Activated CD8-positive, alpha-beta T cell treated with anti-CD3 and anti-CD28 coated beads for 36 hours (primary cell): Measurements from ENCODE around the gene FAM24B. TPM values are rescaled to one million over a fixed set of nuclear protein-coding genes. Genes with fewer than 3 reads are reported as not detected.

ENCODE experiments used
- ATAC-seq: fragments of 200-7000 bp; cut with Tn5 transposase; one replicate; pipeline ENCODE4 v1.10.0; 2021; ENCODE audit warnings: mild to moderate bottlenecking, moderate library complexity
- CTCF ChIA-PET: fragments of 350-600 bp; sonication (Branson Sonifier 250); formaldehyde crosslinking; loops from one replicate; lab custom pipeline; 2021; ENCODE audit warnings: antibody characterized with exemption; lab: Charles Lee
- POLR2A ChIA-PET: fragments of 350-600 bp; sonication (Branson Sonifier 250); formaldehyde crosslinking; loops from one replicate; lab custom pipeline; 2021; ENCODE audit warnings: antibody characterized with exemption; lab: Charles Lee
- DNase-seq: peaks from one replicate; pipeline ENCODE4 v3.0.0-alpha.2; 2020
- H3K27ac Mint-ChIP-seq: one replicate; pipeline ENCODE4 v1.8.0; 2021; ENCODE audit warnings: mild to moderate bottlenecking, mixed read lengths
- H3K27me3 Mint-ChIP-seq: one replicate; pipeline ENCODE4 v1.8.0; 2021; ENCODE audit warnings: mixed read lengths
- H3K36me3 Mint-ChIP-seq: one replicate; pipeline ENCODE4 v1.8.0; 2021; ENCODE audit warnings: low read depth, mixed read lengths
- H3K4me1 Mint-ChIP-seq: one replicate; pipeline ENCODE4 v1.8.0; 2021; ENCODE audit warnings: low read depth, mixed read lengths
- H3K4me3 Mint-ChIP-seq: one replicate; pipeline ENCODE4 v1.8.0; 2021; ENCODE audit warnings: mild to moderate bottlenecking, moderate library complexity, mixed read lengths
- H3K9me3 Mint-ChIP-seq: one replicate; pipeline ENCODE4 v1.8.0; 2021; ENCODE audit warnings: mixed read lengths
- intact Hi-C: fragments of 100-400 bp; cut with micrococcal nuclease; formaldehyde crosslinking; loops from one replicate; pipeline ENCODE4 v1.10.0; 2022
- total RNA-seq, 2 experiments: library from RNA; stranded (reverse); gene quantifications; one replicate each; pipeline ENCODE4 v1.2.3, GENCODE V29; 2021
- TF ChIP-seq, protein P1 (sequence below): fragments of 200-600 bp; IDR thresholded peaks from one replicate; pipeline ENCODE4 v1.8.0; 2022; ENCODE audit warnings: antibody characterized with exemption, mild to moderate bottlenecking

The FAM24B gene
- total RNA-seq, 2 experiments from 2014 or later = 9.0 to 10.6 TPM

GRCh38 chr10:122814493-122814892 is 64.9 kb downstream of the FAM24B start:
- Mint-ChIP-seq H3K36me3 (no peaks in the 10 kb centered on the region), H3K9me3 (no peaks in the 10 kb centered on the region), H3K4me3 (no peak overlapping the region), H3K4me1 (no peaks in the 10 kb centered on the region), H3K27ac (no peak overlapping the region), H3K27me3 (peaks cover 16% of the 10 kb centered on the region)
- ChIA-PET POLR2A (no interaction called here), CTCF (no interaction called here)
- DNase-seq (no peak), ATAC-seq (no peak)
- TF ChIP-seq, protein P1, sequence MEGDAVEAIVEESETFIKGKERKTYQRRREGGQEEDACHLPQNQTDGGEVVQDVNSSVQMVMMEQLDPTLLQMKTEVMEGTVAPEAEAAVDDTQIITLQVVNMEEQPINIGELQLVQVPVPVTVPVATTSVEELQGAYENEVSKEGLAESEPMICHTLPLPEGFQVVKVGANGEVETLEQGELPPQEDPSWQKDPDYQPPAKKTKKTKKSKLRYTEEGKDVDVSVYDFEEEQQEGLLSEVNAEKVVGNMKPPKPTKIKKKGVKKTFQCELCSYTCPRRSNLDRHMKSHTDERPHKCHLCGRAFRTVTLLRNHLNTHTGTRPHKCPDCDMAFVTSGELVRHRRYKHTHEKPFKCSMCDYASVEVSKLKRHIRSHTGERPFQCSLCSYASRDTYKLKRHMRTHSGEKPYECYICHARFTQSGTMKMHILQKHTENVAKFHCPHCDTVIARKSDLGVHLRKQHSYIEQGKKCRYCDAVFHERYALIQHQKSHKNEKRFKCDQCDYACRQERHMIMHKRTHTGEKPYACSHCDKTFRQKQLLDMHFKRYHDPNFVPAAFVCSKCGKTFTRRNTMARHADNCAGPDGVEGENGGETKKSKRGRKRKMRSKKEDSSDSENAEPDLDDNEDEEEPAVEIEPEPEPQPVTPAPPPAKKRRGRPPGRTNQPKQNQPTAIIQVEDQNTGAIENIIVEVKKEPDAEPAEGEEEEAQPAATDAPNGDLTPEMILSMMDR = no peak
- intact Hi-C loops = no loop called here

DNA sequence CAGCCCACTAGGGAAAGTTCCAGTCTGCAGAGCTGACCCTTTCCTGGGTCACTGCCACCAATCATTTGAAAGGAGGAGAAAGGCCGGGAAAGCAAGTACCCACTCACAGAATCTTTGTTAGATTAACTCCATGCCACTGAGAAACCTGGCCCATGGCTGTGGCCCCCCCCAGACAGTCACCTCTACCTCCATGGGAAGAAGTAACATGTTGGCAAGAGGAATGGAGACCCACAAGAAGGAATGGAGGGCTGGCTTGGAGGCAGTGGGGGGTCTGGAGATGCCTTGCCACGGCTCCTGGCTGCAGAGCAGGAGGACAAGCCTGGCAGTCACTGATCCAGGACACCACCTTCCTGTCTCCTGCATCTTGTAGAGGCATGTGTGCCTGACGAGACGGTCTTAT is 66.6 kb downstream of the FAM24B start:
- TF ChIP-seq, protein P1 = no peak
- ChIA-PET POLR2A (no interaction called here), CTCF (no interaction called here)
- no peak overlapping the region for H3K4me3 Mint-ChIP-seq
- H3K36me3 Mint-ChIP-seq = no peaks in the 10 kb centered on the region
- intact Hi-C loops = no loop called here
- H3K4me1 Mint-ChIP-seq = no peaks in the 10 kb centered on the region
- no peaks in the 10 kb centered on the region for H3K9me3 Mint-ChIP-seq
- peaks cover 7% of the 10 kb centered on the region for H3K27me3 Mint-ChIP-seq
- ATAC-seq (no peak), DNase-seq (no peak)
- no peak overlapping the region for H3K27ac Mint-ChIP-seq

- H3K4me1 Mint-ChIP-seq = no peaks in the 10 kb centered on the region
- H3K27me3 Mint-ChIP-seq = peaks cover 6% of the 10 kb centered on the region
- H3K9me3 Mint-ChIP-seq = no peaks in the 10 kb centered on the region
- DNase-seq (no peak), ATAC-seq (no peak)
- POLR2A ChIA-PET = no interaction called here
- no peaks in the 10 kb centered on the region for H3K36me3 Mint-ChIP-seq
- intact Hi-C loops = no loop called here
- no peak overlapping the region for H3K4me3 Mint-ChIP-seq
- TF ChIP-seq, protein P1 = no peak
- CTCF ChIA-PET = no interaction called here
- H3K27ac Mint-ChIP-seq = no peak overlapping the region
Measured at GRCh38 chr10:122802282-122802681, 77.1 kb downstream of the FAM24B start.

Other genes with a start within 250 kb of the FAM24B start
- gene C10orf120, start 179.7 kb downstream of the FAM24B start, total RNA-seq = not detected
- 1 to 10 TPM; 1.3 to 1.5 TPM for gene CUZD1, start 33.7 kb downstream of the FAM24B start, total RNA-seq
- not detected for gene FAM24A, start 31.0 kb upstream of the FAM24B start, total RNA-seq
- 1 to 10 TPM; 6.3 to 9.1 TPM for gene C10orf88, start 74.6 kb upstream of the FAM24B start, total RNA-seq
- 1 to 10 TPM; 4.3 to 4.8 TPM for gene PSTK, start 100.8 kb upstream of the FAM24B start, total RNA-seq
- 10 to 100 TPM; 15.2 to 21.5 TPM for gene IKZF5, start 129.2 kb upstream of the FAM24B start, total RNA-seq
- 10 to 100 TPM; 19.7 to 20.7 TPM for gene ACADSB, start 129.4 kb upstream of the FAM24B start, total RNA-seq